PC-3 (cell line): ENCODE data around the gene LPCAT2.

ENCODE experiments used
- EZH2 ChIP-seq: fragments of 300-600 bp; sonication (generic); IDR thresholded peaks from one replicate; pipeline ENCODE4 v1.6.1; 2017; ENCODE audit warnings: antibody characterized with exemption, mild to moderate bottlenecking, low read length; ENCODE audit not compliant: unreplicated experiment
- EZH2phosphoT487 ChIP-seq: fragments of 300-600 bp; sonication (generic); IDR thresholded peaks from 2 replicates; pipeline ENCODE4 v1.6.1; 2018; ENCODE audit warnings: mild to moderate bottlenecking, antibody characterized with exemption, low read length, borderline replicate concordance
- TF ChIP-seq, protein P1 (sequence below): fragments of 300-600 bp; sonication (generic); conservative IDR thresholded peaks from 2 replicates; pipeline ENCODE4 v1.5.1; 2017; ENCODE audit warnings: antibody characterized with exemption, low read depth, mild to moderate bottlenecking, low read length

- TF ChIP-seq, protein P1, sequence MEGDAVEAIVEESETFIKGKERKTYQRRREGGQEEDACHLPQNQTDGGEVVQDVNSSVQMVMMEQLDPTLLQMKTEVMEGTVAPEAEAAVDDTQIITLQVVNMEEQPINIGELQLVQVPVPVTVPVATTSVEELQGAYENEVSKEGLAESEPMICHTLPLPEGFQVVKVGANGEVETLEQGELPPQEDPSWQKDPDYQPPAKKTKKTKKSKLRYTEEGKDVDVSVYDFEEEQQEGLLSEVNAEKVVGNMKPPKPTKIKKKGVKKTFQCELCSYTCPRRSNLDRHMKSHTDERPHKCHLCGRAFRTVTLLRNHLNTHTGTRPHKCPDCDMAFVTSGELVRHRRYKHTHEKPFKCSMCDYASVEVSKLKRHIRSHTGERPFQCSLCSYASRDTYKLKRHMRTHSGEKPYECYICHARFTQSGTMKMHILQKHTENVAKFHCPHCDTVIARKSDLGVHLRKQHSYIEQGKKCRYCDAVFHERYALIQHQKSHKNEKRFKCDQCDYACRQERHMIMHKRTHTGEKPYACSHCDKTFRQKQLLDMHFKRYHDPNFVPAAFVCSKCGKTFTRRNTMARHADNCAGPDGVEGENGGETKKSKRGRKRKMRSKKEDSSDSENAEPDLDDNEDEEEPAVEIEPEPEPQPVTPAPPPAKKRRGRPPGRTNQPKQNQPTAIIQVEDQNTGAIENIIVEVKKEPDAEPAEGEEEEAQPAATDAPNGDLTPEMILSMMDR, result no peak
- TF ChIP-seq EZH2phosphoT487, result no peak
- no peak for TF ChIP-seq EZH2
These were observed 30.2 kb downstream of the LPCAT2 start for GRCh38 chr16:55539049-55539448.
